Adipocyte (in vitro differentiated cells): ENCODE results near the gene LRSAM1.

Experiments
- DNase-seq: peaks from one replicate; pipeline ENCODE4 v3.0.0-alpha.2; 2015; ENCODE audit warnings: low read depth
- H3K27me3 ChIP-seq: replicated peaks from 2 replicates; pipeline ENCODE4 v1.7.0; 2013; ENCODE audit warnings: mild to moderate bottlenecking, low read length, moderate library complexity; ENCODE audit not compliant: control insufficient read depth, insufficient read depth
- H3K36me3 ChIP-seq: 2 replicates; pipeline ENCODE4 v1.7.0; 2013; ENCODE audit warnings: low read length, mild to moderate bottlenecking, moderate library complexity; ENCODE audit not compliant: control insufficient read depth, insufficient read depth, severe bottlenecking
- H3K4me1 ChIP-seq: 2 replicates; pipeline ENCODE4 v1.7.0; 2013; ENCODE audit warnings: mild to moderate bottlenecking, low read length, moderate library complexity; ENCODE audit not compliant: control insufficient read depth, insufficient read depth
- H3K4me3 ChIP-seq: 2 replicates; pipeline ENCODE4 v1.7.0; 2013; ENCODE audit warnings: mild to moderate bottlenecking, low read length, moderate library complexity
- H3K9ac ChIP-seq: 2 replicates; pipeline ENCODE4 v1.7.0; 2013; ENCODE audit warnings: mild to moderate bottlenecking, low read length, moderate library complexity
- H3K9me3 ChIP-seq: 2 replicates; pipeline ENCODE4 v1.7.0; 2013; ENCODE audit warnings: mild to moderate bottlenecking, low read length, moderate library complexity; ENCODE audit not compliant: control insufficient read depth

LRSAM1 gene

GRCh38 chr9:127491516-127491915 is 40.2 kb downstream of the LRSAM1 start:
- Histone ChIP-seq H3K9me3 (no peaks in the 10 kb centered on the region), H3K27me3 (no peaks in the 10 kb centered on the region), H3K4me3 (no peak overlapping the region), H3K36me3 (peaks cover 8% of the 10 kb centered on the region), H3K4me1 (peaks cover 16% of the 10 kb centered on the region), H3K9ac (no peak overlapping the region)
- no peak for DNase-seq

- Histone ChIP-seq H3K9ac (no peak overlapping the region), H3K27me3 (no peaks in the 10 kb centered on the region), H3K36me3 (peaks cover 14% of the 10 kb centered on the region), H3K4me3 (no peak overlapping the region), H3K4me1 (peaks cover 18% of the 10 kb centered on the region), H3K9me3 (no peaks in the 10 kb centered on the region)
- DNase-seq = no peak
Measured at GRCh38 chr9:127492616-127493015, 41.3 kb downstream of the LRSAM1 start.

- Histone ChIP-seq H3K9ac (no peak overlapping the region), H3K4me1 (peaks cover 28% of the 10 kb centered on the region), H3K36me3 (peaks cover 14% of the 10 kb centered on the region), H3K9me3 (no peaks in the 10 kb centered on the region), H3K27me3 (no peaks in the 10 kb centered on the region), H3K4me3 (no peak overlapping the region)
- DNase-seq = no peak
Measured at GRCh38 chr9:127493592-127494303, 42.4 kb downstream of the LRSAM1 start.

- Histone ChIP-seq H3K4me3 (no peak overlapping the region), H3K4me1 (peaks cover 28% of the 10 kb centered on the region), H3K27me3 (no peaks in the 10 kb centered on the region), H3K9me3 (no peaks in the 10 kb centered on the region), H3K9ac (no peak overlapping the region), H3K36me3 (peaks cover 14% of the 10 kb centered on the region)
- no peak for DNase-seq
Measured at GRCh38 chr9:127494304-127494702, 43.0 kb downstream of the LRSAM1 start.

- DNase-seq = no peak
- Histone ChIP-seq H3K4me1 (peaks cover 28% of the 10 kb centered on the region), H3K36me3 (peaks cover 20% of the 10 kb centered on the region), H3K9ac (peak overlapping the region; percentile 38), H3K27me3 (no peaks in the 10 kb centered on the region), H3K9me3 (no peaks in the 10 kb centered on the region), H3K4me3 (no peak overlapping the region)
Measured at GRCh38 chr9:127495884-127496555, 44.7 kb downstream of the LRSAM1 start.

GRCh38 chr9:127496974-127497373 is 45.7 kb downstream of the LRSAM1 start:
- Histone ChIP-seq H3K36me3 (peaks cover 28% of the 10 kb centered on the region), H3K4me1 (peaks cover 28% of the 10 kb centered on the region), H3K9ac (no peak overlapping the region), H3K9me3 (no peaks in the 10 kb centered on the region), H3K27me3 (no peaks in the 10 kb centered on the region), H3K4me3 (no peak overlapping the region)
- DNase-seq = no peak

- peaks cover 28% of the 10 kb centered on the region for H3K4me1 ChIP-seq
- no peak overlapping the region for H3K4me3 ChIP-seq
- no peak for DNase-seq
- H3K27me3 ChIP-seq = no peaks in the 10 kb centered on the region
- H3K9me3 ChIP-seq = no peaks in the 10 kb centered on the region
- peak overlapping the region; percentile 25 for H3K9ac ChIP-seq
- H3K36me3 ChIP-seq = peaks cover 28% of the 10 kb centered on the region
Measured at GRCh38 chr9:127497656-127498290, 46.5 kb downstream of the LRSAM1 start.

- Histone ChIP-seq H3K4me1 (peaks cover 28% of the 10 kb centered on the region), H3K9me3 (no peaks in the 10 kb centered on the region), H3K36me3 (peaks cover 30% of the 10 kb centered on the region), H3K4me3 (no peak overlapping the region), H3K9ac (peak overlapping the region; percentile 25), H3K27me3 (no peaks in the 10 kb centered on the region)
- no peak for DNase-seq
Measured at GRCh38 chr9:127498298-127498697, 47.0 kb downstream of the LRSAM1 start.

GRCh38 chr9:127500399-127500798 is 49.1 kb downstream of the LRSAM1 start:
- Histone ChIP-seq H3K4me1 (peaks cover 23% of the 10 kb centered on the region), H3K9ac (no peak overlapping the region), H3K4me3 (no peak overlapping the region), H3K36me3 (peaks cover 43% of the 10 kb centered on the region), H3K27me3 (no peaks in the 10 kb centered on the region), H3K9me3 (no peaks in the 10 kb centered on the region)
- DNase-seq = no peak

GRCh38 chr9:127500862-127501261 is 49.6 kb downstream of the LRSAM1 start:
- H3K36me3 ChIP-seq = peaks cover 41% of the 10 kb centered on the region
- DNase-seq = no peak
- no peak overlapping the region for H3K4me3 ChIP-seq
- H3K4me1 ChIP-seq = peaks cover 18% of the 10 kb centered on the region
- H3K9me3 ChIP-seq = no peaks in the 10 kb centered on the region
- H3K9ac ChIP-seq = no peak overlapping the region
- H3K27me3 ChIP-seq = no peaks in the 10 kb centered on the region

- no peaks in the 10 kb centered on the region for H3K9me3 ChIP-seq
- peaks cover 36% of the 10 kb centered on the region for H3K36me3 ChIP-seq
- peaks cover 12% of the 10 kb centered on the region for H3K4me1 ChIP-seq
- no peak overlapping the region for H3K9ac ChIP-seq
- no peaks in the 10 kb centered on the region for H3K27me3 ChIP-seq
- H3K4me3 ChIP-seq = no peak overlapping the region
- no peak for DNase-seq
Measured at GRCh38 chr9:127501821-127502343, 50.6 kb downstream of the LRSAM1 start.
